GM12878 (cell line): Measurements from ENCODE around the gene ABRACL. TPM values are rescaled to one million over a fixed set of nuclear protein-coding genes. Genes with fewer than 3 reads are reported as not detected.

Source experiments
- ATAC-seq: fragments of 200-7000 bp; cut with Tn5 transposase; 3 replicates; pipeline ENCODE4 v1.9.1; 2020; ENCODE audit warnings: mild to moderate bottlenecking, moderate library complexity
- BruUV-seq: library from RNA; stranded (reverse); fragments of 400-500 nt; replicated peaks from 2 replicates; lab custom pipeline; 2021; lab: Mats Ljungman, UMichigan
- CTCF ChIA-PET: fragments of 300-600 bp; sonication (Branson Sonifier 250); formaldehyde crosslinking; extraction: SDS; loops from one replicate; lab custom pipeline; 2021; ENCODE audit warnings: inconsistent platforms; lab: Yijun Ruan, JAX
- POLR2A ChIA-PET: fragments of 350-600 bp; formaldehyde crosslinking; extraction: SDS; loops from one replicate; lab custom pipeline; 2021; ENCODE audit warnings: inconsistent platforms; lab: Charles Lee
- RAD21 ChIA-PET: fragments of 300-600 bp; sonication (Branson Sonifier 250); formaldehyde crosslinking; loops from one replicate; lab custom pipeline; 2023; ENCODE audit warnings: antibody characterized with exemption; ENCODE audit not compliant: unreplicated experiment; lab: Charles Lee
- SMC1A ChIA-PET: fragments of 300-600 bp; sonication (Branson Sonifier 250); formaldehyde crosslinking; loops from one replicate; lab custom pipeline; 2023; ENCODE audit not compliant: unreplicated experiment, uncharacterized antibody; lab: Charles Lee
- DNase-seq: peaks from one replicate; pipeline ENCODE4 v3.0.0-alpha.2; 2011; ENCODE audit warnings: low read depth, low spot score
- FAIRE-seq: peaks from 3 replicates; lab custom pipeline; 2011; peaks lifted over from hg19 to GRCh38; lab: Jason Lieb, UNC
- H2AFZ ChIP-seq: 2 replicates; pipeline ENCODE4 v1.6.0; 2011; ENCODE audit warnings: low read depth, low read length, control low read depth; ENCODE audit not compliant: control insufficient read depth
- H3K27ac ChIP-seq: 2 replicates; pipeline ENCODE4 v1.5.1; 2011; ENCODE audit warnings: control low read depth; ENCODE audit not compliant: control insufficient read depth, insufficient read depth
- H3K27me3 ChIP-seq, 2 experiments: replicated peaks in 1 of 2; 2 replicates each; pipeline versions ENCODE4 v1.6.0 to v1.6.1; 2011; ENCODE audit warnings: low read length in 1 of 2; ENCODE audit not compliant: control insufficient read depth in 2 of 2, insufficient read depth in 2 of 2
- H3K36me3 ChIP-seq, 2 experiments: 2 replicates each; pipeline ENCODE4 v1.5.1; 2011; ENCODE audit warnings: low read length in 1 of 2; ENCODE audit not compliant: control insufficient read depth in 2 of 2, insufficient read depth in 2 of 2
- H3K4me1 ChIP-seq: 2 replicates; pipeline ENCODE4 v1.6.1; 2011; ENCODE audit warnings: mild to moderate bottlenecking, low read length, moderate library complexity, mixed read lengths; ENCODE audit not compliant: control insufficient read depth, insufficient read depth
- H3K4me2 ChIP-seq: 2 replicates; pipeline ENCODE4 v1.6.0; 2011; ENCODE audit warnings: control low read depth; ENCODE audit not compliant: control insufficient read depth, insufficient read depth
- H3K4me3 ChIP-seq: fragments of 200-600 bp; sonication (generic); 2 replicates; pipeline ENCODE4 v1.5.1; 2016
- H3K79me2 ChIP-seq: 2 replicates; pipeline ENCODE4 v1.6.0; 2011; ENCODE audit warnings: low read length; ENCODE audit not compliant: control insufficient read depth, insufficient read depth
- H3K9ac ChIP-seq: 2 replicates; pipeline ENCODE4 v1.8.0; 2011; ENCODE audit warnings: low read length, control low read depth, mixed read lengths; ENCODE audit not compliant: control insufficient read depth, insufficient read depth
- H3K9me3 ChIP-seq: replicated peaks from 3 replicates; pipeline ENCODE4 v1.5.1; 2011; ENCODE audit warnings: mild to moderate bottlenecking, low read length; ENCODE audit not compliant: control insufficient read depth, insufficient read depth
- H4K20me1 ChIP-seq: 2 replicates; pipeline ENCODE4 v1.6.0; 2011; ENCODE audit not compliant: control insufficient read depth, insufficient read depth
- BCL11A ChIP-seq: IDR thresholded peaks from 2 replicates; pipeline ENCODE4 v1.6.1; 2011; ENCODE audit warnings: low read depth, low read length
- EP300 ChIP-seq, 2 experiments: fragments of 150-350 bp in 1 of 2; IDR thresholded peaks; 2 replicates each; pipeline ENCODE4 v1.6.1; 2011 to 2012; ENCODE audit warnings: low read depth in 2 of 2, low read length in 2 of 2, borderline replicate concordance in 1 of 2, improper control_type of control experiment in 1 of 2, inconsistent platforms in 1 of 2; ENCODE audit not compliant: control insufficient read depth in 1 of 2
- HCFC1 ChIP-seq: fragments of 150-350 bp; IDR thresholded peaks from 2 replicates; pipeline ENCODE4 v1.6.1; 2014; ENCODE audit warnings: low read length
- HDAC2 ChIP-seq: fragments of 200-600 bp; sonication (generic); IDR thresholded peaks from 2 replicates; pipeline ENCODE4 v1.6.1; 2017
- IKZF2 ChIP-seq, 2 experiments: fragments of 450-650 bp; IDR thresholded peaks; 2 replicates each; pipeline ENCODE4 v1.6.1; 2017; ENCODE audit warnings: mild to moderate bottlenecking in 2 of 2, moderate library complexity in 2 of 2
- RBBP5 ChIP-seq: fragments of 200-600 bp; sonication (generic); conservative IDR thresholded peaks from 2 replicates; pipeline ENCODE4 v1.6.1; 2016
- RCOR1 ChIP-seq: conservative IDR thresholded peaks from 2 replicates; pipeline ENCODE4 v1.6.1; 2012; ENCODE audit warnings: low read depth, low read length, improper control_type of control experiment
- RUNX3 ChIP-seq: IDR thresholded peaks from 2 replicates; pipeline ENCODE4 v1.6.1; 2012; ENCODE audit warnings: low read length, inconsistent platforms
- SREBF1 ChIP-seq: IDR thresholded peaks from 2 replicates; pipeline ENCODE4 v1.6.1; 2012; ENCODE audit warnings: mild to moderate bottlenecking, low read length
- TBL1XR1 ChIP-seq: IDR thresholded peaks from 2 replicates; pipeline ENCODE4 v1.6.1; 2012; ENCODE audit warnings: low read depth, low read length, improper control_type of control experiment
- ZNF24 ChIP-seq: fragments of 450-650 bp; IDR thresholded peaks from 2 replicates; pipeline ENCODE4 v1.6.1; 2017; ENCODE audit warnings: antibody characterized with exemption, mild to moderate bottlenecking
- WGBS: methylation state at CpG from one replicate; pipeline ENCODE4 v1.1.6; 2016; ENCODE audit warnings: low lambda C conversion rate; ENCODE audit not compliant: insufficient replicate concordance, insufficient coverage; ENCODE audit errors: missing lambda C conversion rate; 5-methylcytosine and 5-hydroxymethylcytosine counted together
- in situ Hi-C: fragments of 300-500 bp; cut with MboI; formaldehyde crosslinking; loops from 9 replicates; pipeline ENCODE4 v1.14.3; 2018; ENCODE audit warnings: mixed read lengths
- intact Hi-C: fragments of 100-400 bp; cut with micrococcal nuclease; formaldehyde crosslinking; loops from one replicate; pipeline ENCODE4 v1.14.2; 2022; ENCODE audit not compliant: unreplicated experiment
- polyA plus RNA-seq, 11 experiments: library from polyadenylated mRNA; depleted of rRNA in 4 of 11; unstranded in 6 of 11; stranded (reverse) in 5 of 11; fragments of >200 nt; fragmentation: Nextera tagmentation in 4 of 11; fragmentation: Illumina TruSeq in 1 of 11; extraction: Ambion mirVana in 4 of 11; extraction: Trizol in 1 of 11; gene quantifications; 1 replicate in 1 of 11; 2 replicates in 10 of 11; pipeline versions ENCODE4 v1.2.1 to v1.2.3, GENCODE V29; 2011 to 2016; ENCODE audit warnings: inconsistent platforms in 2 of 11, missing spikeins in 2 of 11, low read depth in 1 of 11
- total RNA-seq, 4 experiments: library from RNA; depleted of rRNA in 3 of 4; stranded (reverse); fragments of >200 nt in 3 of 4; fragmentation: Illumina TruSeq in 1 of 4; extraction: Trizol in 1 of 4; gene quantifications; 2 replicates each; pipeline versions ENCODE4 v1.2.1 to v1.2.3, GENCODE V29; 2013 to 2021
- TF ChIP-seq, protein P1 (sequence below): IDR thresholded peaks from 2 replicates; pipeline ENCODE4 v1.6.1; 2012; ENCODE audit warnings: improper control_type of control experiment, low read depth, low read length; ENCODE audit not compliant: insufficient replicate concordance
- TF ChIP-seq, protein P2 (sequence below): IDR thresholded peaks from 2 replicates; pipeline ENCODE4 v1.6.1; 2012; ENCODE audit warnings: low read depth, low read length, improper control_type of control experiment

The ABRACL gene
- total and polyA plus RNA-seq, 10 of the 15 experiments (the other 5 are each of a cell fraction or from before 2014, with no cell fraction given), result 111 to 647 (median 192) TPM

DNA sequence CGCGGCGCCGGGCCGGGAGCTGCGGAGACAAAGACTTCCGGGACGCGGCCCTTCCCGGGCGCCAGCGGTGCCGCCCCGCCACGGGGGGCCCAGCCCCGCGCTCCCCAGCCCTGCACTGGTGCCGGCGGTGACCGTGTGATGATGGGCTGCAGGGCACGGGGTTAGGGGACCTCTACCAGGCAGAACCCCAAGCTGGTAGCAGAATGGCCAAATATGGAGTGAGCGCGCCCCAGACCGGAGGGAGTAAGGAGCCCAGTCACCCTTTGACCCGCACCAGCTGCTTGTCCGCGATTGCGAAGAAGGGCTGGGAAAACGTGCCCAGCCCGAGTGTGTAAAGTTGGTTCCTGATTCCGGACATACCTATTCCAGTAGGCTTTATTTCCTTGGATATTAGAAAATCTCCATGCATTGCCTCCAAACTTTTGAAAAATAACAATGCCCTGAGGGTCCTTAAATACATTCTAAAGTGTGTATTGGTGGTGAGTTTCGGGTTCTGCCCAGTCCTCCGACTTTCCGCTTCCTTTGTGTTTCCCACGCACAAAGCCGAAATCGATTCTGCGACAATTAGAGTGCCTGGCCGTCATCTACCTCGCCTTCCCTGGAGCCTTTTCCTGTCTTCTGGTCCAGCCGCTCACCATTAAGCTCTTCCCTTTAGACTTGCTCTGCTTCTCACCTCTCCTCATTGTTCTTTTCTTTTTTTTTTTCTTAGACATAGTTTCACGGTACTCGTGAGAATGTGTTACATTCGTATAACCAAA lies 1.1 kb downstream of the ABRACL start (continued):
- TF ChIP-seq, protein P1, sequence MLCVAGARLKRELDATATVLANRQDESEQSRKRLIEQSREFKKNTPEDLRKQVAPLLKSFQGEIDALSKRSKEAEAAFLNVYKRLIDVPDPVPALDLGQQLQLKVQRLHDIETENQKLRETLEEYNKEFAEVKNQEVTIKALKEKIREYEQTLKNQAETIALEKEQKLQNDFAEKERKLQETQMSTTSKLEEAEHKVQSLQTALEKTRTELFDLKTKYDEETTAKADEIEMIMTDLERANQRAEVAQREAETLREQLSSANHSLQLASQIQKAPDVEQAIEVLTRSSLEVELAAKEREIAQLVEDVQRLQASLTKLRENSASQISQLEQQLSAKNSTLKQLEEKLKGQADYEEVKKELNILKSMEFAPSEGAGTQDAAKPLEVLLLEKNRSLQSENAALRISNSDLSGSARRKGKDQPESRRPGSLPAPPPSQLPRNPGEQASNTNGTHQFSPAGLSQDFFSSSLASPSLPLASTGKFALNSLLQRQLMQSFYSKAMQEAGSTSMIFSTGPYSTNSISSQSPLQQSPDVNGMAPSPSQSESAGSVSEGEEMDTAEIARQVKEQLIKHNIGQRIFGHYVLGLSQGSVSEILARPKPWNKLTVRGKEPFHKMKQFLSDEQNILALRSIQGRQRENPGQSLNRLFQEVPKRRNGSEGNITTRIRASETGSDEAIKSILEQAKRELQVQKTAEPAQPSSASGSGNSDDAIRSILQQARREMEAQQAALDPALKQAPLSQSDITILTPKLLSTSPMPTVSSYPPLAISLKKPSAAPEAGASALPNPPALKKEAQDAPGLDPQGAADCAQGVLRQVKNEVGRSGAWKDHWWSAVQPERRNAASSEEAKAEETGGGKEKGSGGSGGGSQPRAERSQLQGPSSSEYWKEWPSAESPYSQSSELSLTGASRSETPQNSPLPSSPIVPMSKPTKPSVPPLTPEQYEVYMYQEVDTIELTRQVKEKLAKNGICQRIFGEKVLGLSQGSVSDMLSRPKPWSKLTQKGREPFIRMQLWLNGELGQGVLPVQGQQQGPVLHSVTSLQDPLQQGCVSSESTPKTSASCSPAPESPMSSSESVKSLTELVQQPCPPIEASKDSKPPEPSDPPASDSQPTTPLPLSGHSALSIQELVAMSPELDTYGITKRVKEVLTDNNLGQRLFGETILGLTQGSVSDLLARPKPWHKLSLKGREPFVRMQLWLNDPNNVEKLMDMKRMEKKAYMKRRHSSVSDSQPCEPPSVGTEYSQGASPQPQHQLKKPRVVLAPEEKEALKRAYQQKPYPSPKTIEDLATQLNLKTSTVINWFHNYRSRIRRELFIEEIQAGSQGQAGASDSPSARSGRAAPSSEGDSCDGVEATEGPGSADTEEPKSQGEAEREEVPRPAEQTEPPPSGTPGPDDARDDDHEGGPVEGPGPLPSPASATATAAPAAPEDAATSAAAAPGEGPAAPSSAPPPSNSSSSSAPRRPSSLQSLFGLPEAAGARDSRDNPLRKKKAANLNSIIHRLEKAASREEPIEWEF, result no peak
- TF ChIP-seq HCFC1, result no peak

DNA sequence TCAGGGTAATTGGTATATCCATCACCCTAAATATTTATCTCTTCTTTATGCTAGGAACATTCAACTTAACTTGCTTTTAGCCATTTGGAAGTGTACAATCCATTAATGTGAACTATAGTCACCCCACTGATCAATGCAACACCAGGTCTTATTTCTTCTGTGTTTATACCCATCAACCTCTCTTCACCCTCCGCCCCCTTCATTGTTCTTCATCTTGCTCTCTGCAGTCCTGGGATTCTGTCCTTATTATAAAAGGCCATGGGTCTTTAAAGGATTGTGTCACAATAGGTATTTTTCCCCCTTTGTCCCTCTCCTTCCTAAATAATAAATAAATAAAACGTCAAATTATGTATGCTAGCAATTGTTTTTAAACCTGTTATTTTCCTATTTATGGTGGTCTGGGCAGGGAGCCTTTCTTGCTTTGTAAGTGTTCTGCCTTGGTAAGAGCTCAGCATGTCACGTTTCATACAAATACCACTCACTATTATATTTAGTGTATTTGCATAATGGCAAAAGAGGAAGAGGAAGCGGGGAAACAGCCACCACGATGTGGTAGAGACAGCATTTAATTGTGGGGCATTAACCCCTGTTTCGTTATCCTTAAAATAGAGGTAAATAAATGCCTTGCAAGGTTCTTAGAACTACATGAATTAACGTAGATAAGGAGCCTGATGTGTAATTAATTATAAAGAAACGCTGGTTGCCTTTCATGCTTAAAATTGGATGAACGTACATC lies 1.9 kb downstream of the ABRACL start:
- POLR2A ChIA-PET, result interaction anchor here (1.0 kb wide), 1 partner anchor 257 kb away, joined by 3 read pairs; the partner anchor contains the start of gene CCDC28A
- CTCF ChIA-PET, result interaction anchor here (0.5 to 1.4 kb wide), 4 partner anchors 144 to 1452 kb away, joined by 3 to 4 read pairs (median 3); no protein-coding TSS in a partner anchor
- Histone ChIP-seq H3K36me3 (peaks cover 2 to 7% of the 10 kb centered on the region in 2 experiments; a peak in 2 of 4 replicates), H3K79me2 (peaks cover 54% of the 10 kb centered on the region), H3K9ac (peak overlapping the region; percentile 98), H3K27me3 (no peaks in the 10 kb centered on the region), H3K4me2 (peak overlapping the region; percentile 75), H2AFZ (no peak overlapping the region), H3K27ac (peak overlapping the region; percentile 88; the same call in 1 of the 2 replicates), H3K4me1 (peaks cover 6% of the 10 kb centered on the region), H3K9me3 (no peaks in the 10 kb centered on the region), H3K4me3 (peak overlapping the region; percentile 93), H4K20me1 (no peaks in the 10 kb centered on the region)
- intact Hi-C loops (loop anchor here (5.0 to 10.0 kb wide), 2 partner anchors 72 to 334 kb away; no protein-coding TSS in a partner anchor), in situ Hi-C loops (no loop called here)
- peak; percentile 63 for ATAC-seq
- BruUV-seq, result no TSS peak
- RAD21 ChIA-PET, result interaction anchor here (1.3 to 1.7 kb wide), 6 partner anchors 41 to 260 kb away, joined by 3 to 5 read pairs (median 5); partner anchors contain the start of gene TXLNB
- SMC1A ChIA-PET, result interaction anchor here (1.0 to 3.0 kb wide), 10 partner anchors 20 to 259 kb away, joined by 3 to 21 read pairs (median 3); partner anchors contain the start of gene REPS1
- DNase-seq, result peak; percentile 48
- FAIRE-seq, result peak; percentile 75
- whole genome bisulfite sequencing, result 2% methylated on average over 9 of the region's 9 CpGs
- TF ChIP-seq IKZF2 (IDR thresholded peaks at IDR 0.05), result peak in 1 of 2 experiments; percentile 24; a peak in 1 of 4 replicates
- peak; percentile 87 for TF ChIP-seq RUNX3
- no peak for TF ChIP-seq ZNF24
- TF ChIP-seq RBBP5, result no peak
- peak; percentile 57; the same call in 1 of the 2 replicates for TF ChIP-seq BCL11A
- TF ChIP-seq EP300 (IDR thresholded peaks at IDR 0.05; ENCODE audit: borderline replicate concordance in 1 of 2, control insufficient read depth in 1 of 2, low read depth in 2 of 2, low read length in 2 of 2), result 0 out of 4 replicates have a peak, but pooled peaks of 1 of the 2 experiments have one; percentile 41
- TF ChIP-seq TBL1XR1, result peak; percentile 37; the same call in 1 of the 2 replicates
- no peak for TF ChIP-seq HDAC2
- 0 out of 2 replicates have a peak, but pooled peaks have one; percentile 35 for TF ChIP-seq RCOR1
- no peak for TF ChIP-seq SREBF1
- TF ChIP-seq, protein P2, sequence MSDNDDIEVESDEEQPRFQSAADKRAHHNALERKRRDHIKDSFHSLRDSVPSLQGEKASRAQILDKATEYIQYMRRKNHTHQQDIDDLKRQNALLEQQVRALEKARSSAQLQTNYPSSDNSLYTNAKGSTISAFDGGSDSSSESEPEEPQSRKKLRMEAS, result no peak
